Peyer's patch (tissue), 4 donors: ENCODE data around the gene CYTH3.

Source experiments
- POLR2A ChIP-seq, 2 donors: fragments of 450-650 bp; IDR thresholded peaks; one replicate each; pipeline ENCODE4 v1.5.1; 2017; ENCODE audit warnings: antibody characterized with exemption in 2 of 2, mild to moderate bottlenecking in 2 of 2, moderate library complexity in 2 of 2
- TF ChIP-seq, protein P1 (sequence below), 6 experiments: fragments of 450-650 bp in 4 of 6; fragments of 200-600 bp in 2 of 6; sonication (generic) in 1 of 6; IDR thresholded peaks; one replicate each; pipeline ENCODE4 v1.5.1; 2017 to 2019; ENCODE audit warnings: antibody characterized with exemption in 6 of 6, mild to moderate bottlenecking in 3 of 6, moderate library complexity in 1 of 6

GRCh38 chr7:6181136-6181535 lies 91.3 kb downstream of the CYTH3 start:
- TF ChIP-seq, protein P1, sequence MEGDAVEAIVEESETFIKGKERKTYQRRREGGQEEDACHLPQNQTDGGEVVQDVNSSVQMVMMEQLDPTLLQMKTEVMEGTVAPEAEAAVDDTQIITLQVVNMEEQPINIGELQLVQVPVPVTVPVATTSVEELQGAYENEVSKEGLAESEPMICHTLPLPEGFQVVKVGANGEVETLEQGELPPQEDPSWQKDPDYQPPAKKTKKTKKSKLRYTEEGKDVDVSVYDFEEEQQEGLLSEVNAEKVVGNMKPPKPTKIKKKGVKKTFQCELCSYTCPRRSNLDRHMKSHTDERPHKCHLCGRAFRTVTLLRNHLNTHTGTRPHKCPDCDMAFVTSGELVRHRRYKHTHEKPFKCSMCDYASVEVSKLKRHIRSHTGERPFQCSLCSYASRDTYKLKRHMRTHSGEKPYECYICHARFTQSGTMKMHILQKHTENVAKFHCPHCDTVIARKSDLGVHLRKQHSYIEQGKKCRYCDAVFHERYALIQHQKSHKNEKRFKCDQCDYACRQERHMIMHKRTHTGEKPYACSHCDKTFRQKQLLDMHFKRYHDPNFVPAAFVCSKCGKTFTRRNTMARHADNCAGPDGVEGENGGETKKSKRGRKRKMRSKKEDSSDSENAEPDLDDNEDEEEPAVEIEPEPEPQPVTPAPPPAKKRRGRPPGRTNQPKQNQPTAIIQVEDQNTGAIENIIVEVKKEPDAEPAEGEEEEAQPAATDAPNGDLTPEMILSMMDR (IDR thresholded peaks at IDR 0.05), result no peak
- TF ChIP-seq POLR2A (IDR thresholded peaks at IDR 0.05), result no peak
